ENCODE measurements around the gene TPGS1.

The TPGS1 gene

DNA sequence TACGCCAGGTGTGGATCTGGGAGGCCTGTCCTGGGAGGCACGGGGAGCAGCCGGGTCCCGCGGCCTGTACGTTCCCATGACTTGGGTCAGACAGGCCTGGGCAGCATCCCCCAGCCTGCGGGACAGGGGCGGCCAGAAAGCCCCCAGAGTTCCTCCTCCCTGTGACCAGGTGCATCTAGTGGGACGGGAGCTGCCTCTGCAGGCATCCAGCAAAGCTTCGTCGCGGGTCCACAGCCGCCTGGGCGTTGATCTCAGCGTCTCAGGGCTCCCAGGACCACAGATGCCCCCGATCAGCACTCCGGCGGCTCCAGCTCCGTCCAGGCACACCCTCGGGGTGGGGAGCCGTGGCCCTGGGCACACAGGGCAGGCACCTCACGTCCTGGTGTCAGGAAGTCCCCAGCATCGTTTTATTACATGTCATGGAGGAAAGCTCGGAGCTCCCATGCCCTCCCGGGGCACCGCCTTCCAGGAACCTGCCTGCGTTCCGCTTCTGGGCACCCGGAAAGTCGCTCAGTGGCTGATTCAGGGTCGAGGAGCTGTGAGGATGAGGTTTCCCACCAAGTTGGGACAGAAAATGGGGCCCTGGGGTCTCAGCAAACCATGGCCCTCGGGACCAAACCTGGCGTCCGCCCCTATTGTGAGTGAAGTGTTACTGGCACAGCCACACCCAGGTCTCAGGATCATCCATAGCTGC, 35.0 kb downstream of the TPGS1 start:
- DNase-seq, result no peak

DNA sequence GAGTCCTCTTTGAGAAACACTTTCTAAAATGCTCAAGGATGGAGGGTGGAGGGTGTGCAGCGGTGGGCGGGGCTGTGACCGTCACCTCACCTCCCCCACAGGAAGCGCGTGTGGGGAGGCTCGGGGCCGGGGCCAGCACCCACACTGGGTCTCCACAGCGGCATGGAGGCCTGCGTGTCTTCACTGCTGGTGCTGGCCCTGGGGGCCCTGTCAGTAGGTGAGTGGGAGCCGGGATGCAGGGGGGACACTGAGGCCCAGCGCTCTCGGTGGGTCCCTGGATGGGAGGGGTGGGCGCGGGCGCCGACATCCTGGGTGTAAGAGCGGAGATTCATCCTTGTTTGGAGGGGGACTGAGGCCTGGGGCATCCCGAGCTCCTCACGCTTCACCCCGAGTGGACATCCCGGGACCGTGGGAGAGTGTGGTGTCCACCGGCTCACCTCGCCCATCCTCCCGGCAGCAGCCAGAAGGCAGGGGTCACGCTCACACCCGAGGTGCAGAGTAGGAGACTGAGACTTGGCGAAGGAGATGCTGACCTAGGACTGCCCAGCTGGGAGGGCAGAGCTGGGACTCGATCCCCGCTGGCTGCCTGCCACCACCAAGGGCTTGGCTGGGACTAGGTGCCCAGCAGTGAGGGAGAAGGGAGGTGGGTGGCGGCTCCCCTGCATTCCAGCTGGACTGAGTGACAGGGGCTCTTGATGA, 36.8 kb downstream of the TPGS1 start, which contains the start of gene GZMM:
GZMM (plus strand) TSS at position 144 of the 699 bp plus-strand sequence; CDS start at position 163, 19 bp downstream.
- peak; percentile 80 for DNase-seq

DNA sequence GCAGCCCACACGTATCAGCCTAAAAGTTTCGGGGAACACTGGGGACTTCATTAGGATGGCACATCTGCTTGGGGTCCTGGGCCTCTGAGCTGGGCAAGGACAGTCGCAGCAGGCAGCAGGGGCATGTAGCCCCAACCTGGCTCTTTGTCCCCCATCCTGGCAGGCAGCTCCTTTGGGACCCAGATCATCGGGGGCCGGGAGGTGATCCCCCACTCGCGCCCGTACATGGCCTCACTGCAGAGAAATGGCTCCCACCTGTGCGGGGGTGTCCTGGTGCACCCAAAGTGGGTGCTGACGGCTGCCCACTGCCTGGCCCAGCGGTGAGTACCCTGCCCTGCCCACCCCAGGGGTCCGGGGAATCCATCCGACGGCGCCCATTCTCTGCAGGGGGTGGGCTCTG, 39.8 kb downstream of the TPGS1 start:
- DNase-seq, result no peak

DNA sequence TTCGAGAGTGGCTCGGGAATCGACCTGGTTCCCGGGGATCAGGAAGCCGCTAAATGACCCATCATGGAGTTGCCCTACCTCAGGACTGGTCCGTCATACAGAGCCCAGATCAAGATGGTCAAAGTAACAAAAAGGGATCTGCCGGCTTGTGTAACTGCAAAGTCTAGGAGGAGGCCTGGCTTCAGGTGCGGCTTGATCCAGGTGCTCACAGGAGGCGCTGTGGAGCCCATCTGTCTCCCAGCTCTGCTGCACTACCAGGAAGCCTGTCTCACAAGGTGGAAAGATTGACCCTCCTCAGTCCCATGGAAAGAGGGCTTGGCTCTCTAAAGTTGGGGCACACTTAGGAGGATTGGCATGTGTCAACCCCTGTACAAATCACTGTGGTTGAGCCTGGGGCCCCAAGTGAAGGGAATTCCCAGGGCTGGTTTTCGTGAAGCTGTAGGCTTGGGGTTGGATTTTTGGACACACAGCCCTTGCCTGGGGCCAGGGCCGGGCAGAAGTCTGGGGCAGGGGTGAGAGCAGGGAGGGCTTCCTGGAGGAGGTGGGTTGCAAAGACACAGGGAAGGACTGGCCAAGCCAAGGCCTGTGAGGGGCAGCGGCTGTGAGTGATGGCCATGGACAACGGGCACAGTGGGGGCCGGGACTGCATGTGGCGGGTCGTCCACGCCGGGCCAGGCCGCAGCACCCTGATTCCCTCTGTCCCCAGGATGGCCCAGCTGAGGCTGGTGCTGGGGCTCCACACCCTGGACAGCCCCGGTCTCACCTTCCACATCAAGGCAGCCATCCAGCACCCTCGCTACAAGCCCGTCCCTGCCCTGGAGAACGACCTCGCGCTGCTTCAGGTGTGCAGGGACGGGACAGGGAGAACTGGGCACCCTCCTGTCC, 40.8 kb downstream of the TPGS1 start:
- DNase-seq, result no peak

DNA sequence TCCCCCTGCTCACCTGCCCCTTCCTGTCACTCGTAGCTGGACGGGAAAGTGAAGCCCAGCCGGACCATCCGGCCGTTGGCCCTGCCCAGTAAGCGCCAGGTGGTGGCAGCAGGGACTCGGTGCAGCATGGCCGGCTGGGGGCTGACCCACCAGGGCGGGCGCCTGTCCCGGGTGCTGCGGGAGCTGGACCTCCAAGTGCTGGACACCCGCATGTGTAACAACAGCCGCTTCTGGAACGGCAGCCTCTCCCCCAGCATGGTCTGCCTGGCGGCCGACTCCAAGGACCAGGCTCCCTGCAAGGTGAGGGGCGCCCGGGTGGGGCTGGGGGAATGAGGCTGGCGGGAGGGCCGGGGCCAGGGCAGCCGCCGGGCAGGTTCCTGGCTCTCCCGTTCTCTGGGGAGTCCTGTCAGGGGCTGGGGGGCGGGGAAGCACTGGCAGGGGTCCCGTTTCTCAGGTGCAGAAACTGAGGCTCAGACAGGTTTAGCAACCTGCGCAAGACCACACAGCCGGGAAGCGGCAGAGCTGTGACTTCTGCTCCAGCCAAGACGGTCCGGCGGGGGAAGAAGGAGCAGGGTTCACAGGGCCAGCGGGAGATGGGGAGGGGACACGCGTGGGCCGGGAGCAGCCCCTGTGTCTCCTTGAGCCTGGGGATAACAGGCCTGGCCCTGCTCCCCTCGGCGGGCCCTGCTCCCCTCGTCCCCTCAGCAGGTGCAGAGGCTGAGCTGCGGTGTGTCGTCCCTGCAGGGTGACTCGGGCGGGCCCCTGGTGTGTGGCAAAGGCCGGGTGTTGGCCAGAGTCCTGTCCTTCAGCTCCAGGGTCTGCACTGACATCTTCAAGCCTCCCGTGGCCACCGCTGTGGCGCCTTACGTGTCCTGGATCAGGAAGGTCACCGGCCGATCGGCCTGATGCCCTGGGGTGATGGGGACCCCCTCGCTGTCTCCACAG, 41.9 kb downstream of the TPGS1 start:
- DNase-seq, result no peak

DNA sequence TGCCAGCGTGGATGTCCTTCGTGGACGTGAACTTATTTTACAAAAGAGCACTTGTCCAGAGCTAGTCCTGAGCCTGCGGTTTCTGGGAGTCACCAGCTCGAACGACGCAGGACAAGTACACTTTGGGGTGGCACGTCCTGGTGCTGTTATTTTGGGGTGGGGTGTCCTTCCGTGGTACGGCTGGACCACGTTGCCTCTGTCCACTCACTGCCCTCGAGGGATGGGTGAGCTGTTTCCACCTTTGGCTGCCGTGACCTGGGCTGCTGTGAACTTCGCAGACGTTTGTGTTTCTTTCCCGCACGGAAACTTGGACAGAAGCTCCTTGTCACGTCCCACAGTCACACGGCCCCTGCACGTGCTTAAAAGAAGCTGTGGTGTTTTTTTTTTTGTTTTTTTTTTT, 47.5 kb downstream of the TPGS1 start:
- DNase-seq, result no peak

DNA sequence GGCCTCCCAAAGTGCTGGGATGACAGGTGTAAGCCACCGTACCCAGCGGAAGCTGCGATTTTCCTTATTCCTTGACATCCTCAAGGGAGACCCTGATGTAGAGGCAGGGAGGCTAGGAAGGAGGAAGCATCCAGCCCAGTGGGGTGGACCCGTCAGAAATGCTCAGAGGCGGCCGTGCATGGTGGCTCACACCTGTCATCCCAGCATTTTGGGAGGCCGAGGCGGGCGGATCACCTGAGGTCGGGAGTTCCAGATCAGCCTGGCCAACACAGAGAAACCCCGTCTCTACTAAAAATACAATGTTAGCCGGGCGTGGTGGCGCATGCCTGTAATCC, 48.1 kb downstream of the TPGS1 start:
- DNase-seq, result no peak

DNA sequence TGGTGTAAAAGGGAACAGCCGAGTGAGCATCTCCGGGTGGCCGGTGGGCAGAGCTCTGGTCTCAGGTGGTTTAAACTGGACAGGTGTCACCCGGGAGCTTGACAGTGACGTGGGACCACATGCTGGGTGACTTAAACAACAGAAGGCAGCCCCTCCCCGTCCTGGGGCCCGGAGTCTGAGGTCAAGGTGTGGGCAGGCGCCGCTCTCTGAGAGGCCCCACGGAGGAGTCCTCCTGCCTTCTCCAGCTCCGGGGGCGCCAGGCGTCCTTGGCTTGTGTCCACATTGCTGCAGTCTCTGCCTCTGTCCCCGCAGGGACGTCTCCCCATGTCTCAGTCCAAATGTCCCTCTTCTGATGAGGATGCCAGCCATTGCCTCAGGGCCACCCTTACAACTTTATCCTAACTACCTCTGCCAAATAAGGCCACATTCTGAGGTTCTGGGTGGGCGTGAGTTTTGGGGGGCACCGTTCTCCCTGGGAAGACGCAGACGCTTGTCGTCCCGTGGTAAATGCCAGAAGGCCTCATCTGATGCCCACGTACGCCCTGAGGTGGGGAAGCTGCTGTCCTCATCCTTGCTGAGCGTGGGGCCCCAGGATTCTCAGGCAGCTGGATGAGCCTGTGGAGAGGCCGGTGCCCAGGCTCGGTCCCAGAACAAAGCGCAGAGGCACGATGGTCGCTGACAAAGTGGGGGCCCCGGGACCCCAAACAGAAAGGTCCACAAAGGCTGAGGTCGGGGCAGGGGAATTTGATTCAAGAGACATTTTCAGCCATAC, 49.5 kb downstream of the TPGS1 start:
- no peak for DNase-seq

DNA sequence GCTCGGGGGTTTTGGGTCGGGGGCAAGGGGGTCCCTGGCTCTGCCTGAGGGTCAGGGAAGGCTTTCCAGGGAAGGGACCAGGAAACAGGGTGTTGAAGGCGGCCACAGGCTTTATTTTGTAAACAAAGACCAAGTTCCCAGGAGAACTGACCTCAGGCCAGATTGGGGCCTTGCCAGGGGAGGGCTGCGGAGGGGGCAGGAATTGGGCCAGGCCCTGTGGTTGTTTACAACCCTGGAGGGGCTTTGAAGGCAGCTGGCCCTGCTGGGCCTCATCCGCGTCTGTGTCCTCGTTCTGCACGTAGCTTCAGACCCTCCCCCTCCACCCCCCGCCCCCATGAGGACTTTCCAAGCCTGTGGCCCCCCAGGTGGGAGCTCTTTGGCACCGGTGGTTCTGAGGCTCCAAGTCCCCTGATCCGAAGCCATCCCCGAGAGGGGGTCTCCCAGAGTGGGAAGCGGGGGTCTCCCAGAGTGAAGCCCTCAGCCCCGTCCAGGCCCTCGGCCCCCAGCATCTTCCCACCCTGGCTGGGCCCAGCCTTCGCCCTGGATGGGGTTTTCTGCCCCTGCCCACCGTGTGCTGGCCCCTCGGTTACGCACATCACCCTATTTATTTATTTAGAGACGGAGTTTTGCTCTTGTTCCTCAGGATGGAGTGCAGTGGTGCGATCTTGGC, 51.6 kb downstream of the TPGS1 start:
- DNase-seq, result no peak

DNA sequence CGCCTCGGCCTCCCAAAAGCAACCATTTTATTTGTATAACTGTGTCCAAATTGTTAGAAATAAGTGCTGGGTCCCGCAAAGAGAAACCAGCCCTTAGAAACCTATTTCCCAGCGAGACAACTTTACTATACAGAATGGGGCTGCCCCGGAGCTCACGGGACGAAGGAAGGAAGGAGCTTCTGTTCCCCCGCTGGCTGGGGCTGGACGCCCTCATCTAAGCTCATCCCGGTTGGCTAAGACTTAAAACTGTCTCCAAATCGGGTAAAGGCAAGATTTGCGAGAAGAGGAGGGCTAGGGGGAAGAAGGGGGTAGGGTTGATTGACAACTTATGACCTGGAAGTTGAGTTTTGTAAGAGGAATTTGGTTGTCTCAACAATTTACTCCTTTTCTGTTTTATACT, 52.8 kb downstream of the TPGS1 start:
- DNase-seq, result no peak

DNA sequence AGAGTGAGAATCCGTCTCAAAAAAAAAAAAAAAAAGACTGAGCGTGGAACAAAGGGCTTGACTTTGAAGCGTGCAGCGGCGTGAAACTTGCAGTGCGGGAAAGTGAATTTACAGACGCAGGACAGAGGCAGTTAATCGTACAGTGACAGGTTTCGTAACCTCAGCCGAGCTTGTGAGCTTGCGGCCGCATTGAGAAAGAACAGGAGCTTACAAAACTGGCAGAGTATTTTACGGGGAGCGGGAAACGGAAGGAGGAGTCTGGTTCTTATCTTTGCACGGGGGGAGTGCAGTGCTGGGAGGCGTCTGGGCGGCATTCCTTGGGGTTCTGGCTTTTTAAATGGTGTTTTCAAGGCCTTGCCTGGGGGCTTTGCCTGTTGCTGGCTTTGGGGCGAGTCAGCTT, 59.1 kb downstream of the TPGS1 start:
- DNase-seq, result no peak

DNA sequence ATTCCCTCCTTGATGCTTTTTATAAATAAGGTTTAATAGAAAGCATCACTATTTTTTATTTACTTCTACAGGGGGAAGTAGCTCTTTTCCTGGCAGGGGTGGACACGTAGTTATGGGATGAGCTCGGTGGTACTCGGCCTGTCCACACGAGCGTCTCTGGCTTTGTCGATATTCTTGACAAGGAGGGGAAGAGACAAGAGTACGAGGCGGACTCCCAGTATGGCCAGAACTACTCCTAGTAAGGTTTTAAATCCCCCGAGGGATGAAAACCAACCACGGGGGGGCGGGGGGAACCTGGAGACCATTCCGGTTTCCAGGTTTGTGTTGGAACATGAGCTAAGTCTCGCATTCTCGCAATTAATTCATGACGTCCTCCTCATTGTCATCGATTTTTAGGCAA, 59.5 kb downstream of the TPGS1 start:
- DNase-seq, result no peak

DNA sequence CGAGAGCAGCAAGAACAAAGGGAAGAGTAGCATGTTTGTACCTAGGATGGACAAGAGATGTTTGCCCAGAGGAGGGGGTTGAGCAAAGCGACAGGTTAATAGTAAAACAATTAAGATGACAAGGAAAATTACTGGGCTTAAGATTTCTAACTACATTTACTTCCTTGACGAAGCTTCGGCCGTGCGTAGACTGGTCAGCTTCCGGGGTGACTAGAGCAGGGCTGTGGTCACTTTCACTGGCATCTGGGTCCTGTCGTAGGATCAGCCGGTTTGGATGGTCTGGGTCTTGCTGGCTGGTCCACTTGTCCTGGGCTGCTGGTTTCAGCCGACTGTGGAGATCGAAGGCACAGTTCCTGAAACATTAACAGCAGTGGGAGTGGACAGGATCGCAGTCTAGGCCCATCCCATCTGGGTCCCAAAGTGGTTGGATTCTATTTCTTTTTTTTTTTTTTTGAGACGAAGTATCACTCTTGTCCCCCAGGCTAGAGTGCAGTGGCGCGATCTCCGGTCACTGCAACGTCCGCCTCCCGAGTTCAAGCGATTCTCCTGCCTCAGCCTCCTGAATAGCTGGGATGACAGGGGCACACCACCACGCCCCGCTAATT, 60.1 kb downstream of the TPGS1 start:
- DNase-seq, result no peak
